Duodenal mucosa (tissue), 2 donors: ENCODE results near the gene SEC14L2.
"Not testable (repeated sequence)": the region's sequence is repeated elsewhere in the genome, so short reads cannot be mapped to it uniquely, and the experiment has no call there.

Experiments used
- H3K27ac ChIP-seq: one replicate; pipeline ENCODE4 v1.7.0; 2013; ENCODE audit warnings: low read depth, low read length
- H3K27me3 ChIP-seq, 2 donors: one replicate each; pipeline ENCODE4 v1.7.0; 2013; ENCODE audit warnings: low read length in 2 of 2, control low read depth in 1 of 2; ENCODE audit not compliant: insufficient read depth in 2 of 2, control insufficient read depth in 1 of 2
- H3K36me3 ChIP-seq, 2 donors: one replicate each; pipeline ENCODE4 v1.7.0; 2013; ENCODE audit warnings: low read length in 2 of 2, control low read depth in 1 of 2; ENCODE audit not compliant: insufficient read depth in 2 of 2, control insufficient read depth in 1 of 2
- H3K4me1 ChIP-seq, 2 donors: one replicate each; pipeline ENCODE4 v1.7.0; 2013; ENCODE audit warnings: low read length in 2 of 2, control low read depth in 1 of 2; ENCODE audit not compliant: insufficient read depth in 2 of 2, control insufficient read depth in 1 of 2
- H3K4me3 ChIP-seq, 2 donors: one replicate each; pipeline ENCODE4 v1.7.0; 2013; ENCODE audit warnings: low read length in 2 of 2, low read depth in 1 of 2
- H3K9ac ChIP-seq, 2 donors: one replicate each; pipeline ENCODE4 v1.7.0; 2013; ENCODE audit warnings: low read length in 2 of 2, low read depth in 1 of 2
- H3K9me3 ChIP-seq, 2 donors: one replicate each; pipeline ENCODE4 v1.7.0; 2013; ENCODE audit warnings: low read length in 2 of 2, control low read depth in 1 of 2; ENCODE audit not compliant: control insufficient read depth in 1 of 2

The SEC14L2 gene

GRCh38 chr22:30390974-30391691 is 5.7 kb upstream of the SEC14L2 start:
- Histone ChIP-seq H3K36me3 (no peaks in the 10 kb centered on the region), H3K27ac (no peak overlapping the region), H3K4me3 (no peak overlapping the region), H3K27me3 (no peaks in the 10 kb centered on the region), H3K9me3 (no peaks in the 10 kb centered on the region), H3K9ac (no peak overlapping the region), H3K4me1 (peaks cover 6 to 15% of the 10 kb centered on the region in 2 donors)

GRCh38 chr22:30392661-30393321 is 4.0 kb upstream of the SEC14L2 start:
- H3K27ac ChIP-seq, result no peak overlapping the region
- peaks cover 0 to 6% of the 10 kb centered on the region in 2 donors for H3K27me3 ChIP-seq
- H3K9me3 ChIP-seq, result no peaks in the 10 kb centered on the region
- no peak overlapping the region for H3K4me3 ChIP-seq
- H3K9ac ChIP-seq, result no peak overlapping the region
- peaks cover 9 to 12% of the 10 kb centered on the region in 2 donors for H3K4me1 ChIP-seq
- no peaks in the 10 kb centered on the region for H3K36me3 ChIP-seq

GRCh38 chr22:30393322-30393680 is 3.5 kb upstream of the SEC14L2 start:
- H3K36me3 ChIP-seq, result no peaks in the 10 kb centered on the region
- H3K9ac ChIP-seq, result no peak overlapping the region
- no peak overlapping the region for H3K4me3 ChIP-seq
- peaks cover 0 to 7% of the 10 kb centered on the region in 2 donors for H3K27me3 ChIP-seq
- H3K4me1 ChIP-seq, result peaks cover 10 to 17% of the 10 kb centered on the region in 2 donors
- H3K9me3 ChIP-seq, result no peaks in the 10 kb centered on the region
- no peak overlapping the region for H3K27ac ChIP-seq

GRCh38 chr22:30393885-30394284 is 2.9 kb upstream of the SEC14L2 start:
- peaks cover 0 to 7% of the 10 kb centered on the region in 2 donors for H3K27me3 ChIP-seq
- no peaks in the 10 kb centered on the region for H3K9me3 ChIP-seq
- H3K4me1 ChIP-seq, result peaks cover 14 to 20% of the 10 kb centered on the region in 2 donors
- H3K36me3 ChIP-seq, result no peaks in the 10 kb centered on the region
- H3K4me3 ChIP-seq, result no peak overlapping the region
- H3K9ac ChIP-seq, result no peak overlapping the region
- H3K27ac ChIP-seq, result no peak overlapping the region

DNA sequence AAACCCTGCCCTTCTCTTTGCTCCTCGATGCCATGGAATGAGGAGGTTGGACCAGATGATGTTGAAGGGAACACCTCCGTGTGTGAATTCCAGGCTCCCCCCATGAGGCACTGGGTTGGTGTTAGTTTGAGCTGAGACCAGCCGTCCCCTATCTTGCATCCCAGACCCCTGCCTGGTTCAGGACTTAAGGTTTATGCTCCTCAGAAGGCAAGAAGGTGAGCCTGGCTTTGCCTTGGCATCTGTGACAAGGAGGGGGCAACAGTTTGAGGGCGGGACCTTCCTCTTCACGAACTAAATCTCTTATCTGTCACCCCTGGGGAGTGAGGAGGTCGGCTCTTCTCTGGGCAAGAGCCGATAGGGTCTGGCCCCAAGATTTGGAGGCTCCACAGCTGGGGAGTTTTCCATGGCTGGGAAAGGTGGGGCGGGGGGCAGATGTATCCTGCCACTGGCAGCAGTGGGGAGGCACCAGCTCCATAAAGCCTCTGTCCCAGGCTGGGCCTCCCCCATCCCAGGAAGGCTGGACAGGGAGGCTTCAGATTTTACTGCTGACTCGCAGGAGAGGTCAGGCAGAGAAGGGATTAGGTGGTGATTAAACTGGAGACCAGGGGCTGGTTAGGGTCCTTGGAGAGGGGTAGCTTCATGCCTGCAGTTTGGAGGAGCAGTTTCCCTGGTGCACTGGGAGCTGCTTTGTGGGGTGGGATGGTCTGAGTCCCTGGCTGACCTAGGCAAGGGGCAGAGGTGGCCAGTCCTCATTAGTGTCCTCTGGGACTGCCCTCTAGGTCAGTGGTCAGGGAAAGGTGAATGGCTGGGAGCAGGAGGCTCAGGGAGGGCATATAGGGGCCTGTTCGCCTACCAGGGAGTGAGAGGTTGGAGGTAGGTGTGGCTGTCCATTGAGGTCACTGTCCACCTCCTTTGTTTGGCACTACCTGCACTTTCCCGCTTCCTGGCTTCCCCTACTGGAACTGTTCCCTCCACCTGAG is 1.1 kb downstream of the SEC14L2 start:
- peak overlapping the region; percentile 62 to 78 for H3K4me3 ChIP-seq
- no peak overlapping the region for H3K27ac ChIP-seq
- H3K4me1 ChIP-seq, result peaks cover 20 to 26% of the 10 kb centered on the region in 2 donors
- peaks cover 0 to 7% of the 10 kb centered on the region in 2 donors for H3K27me3 ChIP-seq
- H3K9ac ChIP-seq, result peak overlapping the region; percentile 60 to 62
- H3K36me3 ChIP-seq, result no peaks in the 10 kb centered on the region
- H3K9me3 ChIP-seq, result no peaks in the 10 kb centered on the region

DNA sequence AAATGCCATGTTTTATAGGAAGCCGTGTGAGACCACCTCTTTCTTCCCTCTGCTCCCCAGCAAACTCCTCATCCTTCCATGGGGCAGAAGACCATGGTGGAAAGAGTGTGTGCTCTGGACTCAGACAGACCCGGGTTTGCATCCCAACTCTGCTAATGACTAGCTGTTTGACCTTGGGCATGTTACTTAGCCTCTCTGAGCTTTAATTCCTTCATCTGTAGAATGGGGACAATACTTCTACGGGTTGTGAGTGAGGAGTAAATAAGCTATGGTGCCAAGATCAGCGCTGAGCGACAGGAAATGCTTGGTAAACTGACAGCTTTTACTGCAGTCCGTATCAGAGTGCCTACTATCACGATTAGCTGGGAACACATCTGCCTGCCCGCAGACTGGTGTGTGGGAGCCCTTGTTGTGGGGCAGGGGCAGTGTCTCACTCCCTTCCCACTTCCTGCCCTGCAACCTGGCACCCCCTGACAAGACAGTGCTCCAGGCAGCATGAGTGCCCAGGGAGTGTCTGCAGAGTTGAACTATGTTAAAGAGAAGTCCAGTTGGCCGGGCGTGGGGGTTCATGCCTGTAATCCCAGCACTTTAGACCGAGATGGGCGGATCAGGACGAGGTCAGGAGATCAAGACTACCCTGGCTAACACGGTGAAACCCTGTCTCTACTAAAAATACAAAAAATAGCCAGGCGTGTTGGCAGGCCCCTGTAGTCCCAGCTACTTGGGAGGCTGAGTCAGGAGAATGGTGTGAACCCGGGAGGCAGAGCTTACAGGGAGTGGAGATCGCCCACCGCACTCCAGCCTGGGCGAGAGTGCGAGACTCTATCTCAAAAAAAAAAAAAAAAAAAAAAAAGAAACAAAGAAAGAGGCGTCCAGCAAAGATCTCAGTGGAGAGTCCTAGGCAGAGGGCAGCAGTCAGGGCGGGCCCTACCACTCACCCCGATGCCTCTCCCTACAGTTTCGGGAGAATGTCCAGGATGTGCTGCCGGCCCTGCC is 2.2 kb downstream of the SEC14L2 start:
- no peaks in the 10 kb centered on the region for H3K36me3 ChIP-seq
- peaks cover 27 to 28% of the 10 kb centered on the region in 2 donors for H3K4me1 ChIP-seq
- H3K27me3 ChIP-seq, result peaks cover 0 to 7% of the 10 kb centered on the region in 2 donors
- H3K27ac ChIP-seq, result no peak overlapping the region
- H3K4me3 ChIP-seq, result peak overlapping the region; percentile 62 to 78
- H3K9ac ChIP-seq, result peak overlapping the region; percentile 60 to 62
- H3K9me3 ChIP-seq, result no peaks in the 10 kb centered on the region

DNA sequence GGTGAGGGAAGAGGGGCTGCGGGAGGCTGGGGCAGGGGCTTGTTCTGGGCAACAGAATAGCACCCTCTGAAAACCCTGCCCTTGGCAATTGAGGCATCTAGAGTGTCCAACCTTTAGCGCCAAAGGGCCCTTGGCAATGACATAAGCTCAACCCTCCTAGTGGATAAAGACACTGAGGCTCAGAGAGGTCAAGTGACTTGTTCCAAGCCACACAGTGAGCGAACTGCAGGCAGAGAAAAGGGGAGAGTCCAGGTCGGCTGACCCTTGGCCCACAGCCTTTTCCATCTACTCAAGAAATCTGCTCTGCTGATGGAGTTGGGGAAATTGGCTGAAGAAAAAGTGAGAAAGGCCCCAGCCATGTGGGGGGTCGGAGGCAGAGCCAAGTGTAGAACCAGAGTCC is 2.9 kb downstream of the SEC14L2 start:
- H3K27me3 ChIP-seq, result peaks cover 0 to 7% of the 10 kb centered on the region in 2 donors
- no peak overlapping the region for H3K27ac ChIP-seq
- H3K36me3 ChIP-seq, result no peaks in the 10 kb centered on the region
- H3K4me1 ChIP-seq, result peaks cover 32 to 33% of the 10 kb centered on the region in 2 donors
- no peak overlapping the region for H3K9ac ChIP-seq
- H3K4me3 ChIP-seq, result no peak overlapping the region
- H3K9me3 ChIP-seq, result no peaks in the 10 kb centered on the region

DNA sequence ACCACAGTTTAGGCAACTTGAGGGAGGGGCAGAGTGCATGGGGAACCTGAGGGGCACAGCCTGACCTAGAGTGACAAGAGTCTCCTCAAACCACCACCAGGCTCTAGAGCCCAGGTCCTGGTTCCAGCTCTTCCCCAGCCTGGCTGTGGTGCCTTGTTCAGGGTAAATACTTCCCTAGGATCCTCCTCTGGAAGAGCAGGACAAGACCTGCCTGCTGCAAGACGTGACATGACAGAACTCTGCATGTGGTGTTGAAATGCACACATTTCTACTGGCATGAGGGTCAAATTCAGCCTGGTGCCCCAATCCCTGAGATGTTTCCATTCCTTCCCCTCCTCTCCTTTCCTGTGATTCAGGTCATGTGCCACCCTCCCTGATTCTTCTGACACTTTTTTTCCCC is 3.3 kb downstream of the SEC14L2 start:
- Histone ChIP-seq H3K27me3 (peaks cover 0 to 7% of the 10 kb centered on the region in 2 donors), H3K4me3 (no peak overlapping the region), H3K27ac (no peak overlapping the region), H3K4me1 (peaks cover 32 to 35% of the 10 kb centered on the region in 2 donors), H3K9me3 (no peaks in the 10 kb centered on the region), H3K36me3 (peaks cover 0 to 1% of the 10 kb centered on the region in 2 donors), H3K9ac (no peak overlapping the region)

GRCh38 chr22:30401024-30401423 is 4.2 kb downstream of the SEC14L2 start:
- H3K27me3 ChIP-seq, H3K4me3 ChIP-seq, H3K27ac ChIP-seq, H3K36me3 ChIP-seq, H3K9ac ChIP-seq, H3K9me3 ChIP-seq: not testable (repeated sequence)
- H3K4me1 ChIP-seq, result peaks cover 28 to 37% of the 10 kb centered on the region in 2 donors
